ENCODE results near the gene CRYBB3. TPM values are rescaled to one million over a fixed set of nuclear protein-coding genes. Genes with fewer than 3 reads are reported as not detected.

The CRYBB3 gene
- total RNA-seq, 4 donors from 2014 or later: 1.2 TPM; not detected in 3

GRCh38 chr22:25162561-25162960, 37.1 kb upstream of the CRYBB3 start:
- DNase-seq: no peak
- H3K27me3 ChIP-seq: no peaks in the 10 kb centered on the region
- 60 to 80% methylated on average over 1 of the region's 1 CpG for WGBS, 2 donors (ENCODE audit: low coverage in 1 of 2)
- no peak overlapping the region for H3K27ac ChIP-seq
- no peaks in the 10 kb centered on the region for H3K9me3 ChIP-seq
- intact Hi-C loops (cut with DNase I; ENCODE audit: low total_unique reads): no loop called here
- no peaks in the 10 kb centered on the region for H3K4me1 ChIP-seq
- H3K4me3 ChIP-seq: no peak overlapping the region
- TF ChIP-seq POLR2A (IDR thresholded peaks at IDR 0.05): no peak
- in situ Hi-C loops (cut with MboI; ENCODE audit: low pct_ligation_motif_present in 1 of 4, low pct_unique_long_range_greater_than_20kb in 1 of 4, low sequenced_read_pairs in 3 of 4): no loop called here
- no peaks in the 10 kb centered on the region for H3K36me3 ChIP-seq

- DNase-seq: no peak
- no peaks in the 10 kb centered on the region for H3K36me3 ChIP-seq
- no peaks in the 10 kb centered on the region for H3K9me3 ChIP-seq
- intact Hi-C loops (cut with DNase I; ENCODE audit: low total_unique reads) (no loop called here), in situ Hi-C loops (cut with MboI; ENCODE audit: low pct_ligation_motif_present in 1 of 4, low pct_unique_long_range_greater_than_20kb in 1 of 4, low sequenced_read_pairs in 3 of 4) (no loop called here)
- H3K4me1 ChIP-seq: no peaks in the 10 kb centered on the region
- H3K4me3 ChIP-seq: no peak overlapping the region
- H3K27me3 ChIP-seq: no peaks in the 10 kb centered on the region
- TF ChIP-seq CTCF (IDR thresholded peaks at IDR 0.05) (no peak), POLR2A (IDR thresholded peaks at IDR 0.05) (no peak), POLR2AphosphoS5 (IDR thresholded peaks at IDR 0.05) (no peak), EP300 (IDR thresholded peaks at IDR 0.05; ENCODE audit: low read depth) (no peak)
- WGBS, 2 donors (ENCODE audit: low coverage in 1 of 2): 94 to 100% methylated on average over 1 to 10 of the region's 10 CpGs
- peak overlapping the region in 2 of 4 donors; percentile 3 to 55 for H3K27ac ChIP-seq
Observed at GRCh38 chr22:25165785-25166184, 33.9 kb upstream of the CRYBB3 start.

GRCh38 chr22:25166266-25167040, 33.2 kb upstream of the CRYBB3 start:
- Histone ChIP-seq H3K9me3 (no peaks in the 10 kb centered on the region), H3K27ac (no peak overlapping the region), H3K4me3 (no peak overlapping the region), H3K4me1 (no peaks in the 10 kb centered on the region), H3K36me3 (no peaks in the 10 kb centered on the region), H3K27me3 (no peaks in the 10 kb centered on the region)
- TF ChIP-seq POLR2A (IDR thresholded peaks at IDR 0.05) (no peak), EP300 (IDR thresholded peaks at IDR 0.05; ENCODE audit: low read depth) (no peak), CTCF (IDR thresholded peaks at IDR 0.05) (no peak), POLR2AphosphoS5 (IDR thresholded peaks at IDR 0.05) (no peak)
- in situ Hi-C loops (cut with MboI; ENCODE audit: low pct_ligation_motif_present in 1 of 4, low pct_unique_long_range_greater_than_20kb in 1 of 4, low sequenced_read_pairs in 3 of 4) (no loop called here), intact Hi-C loops (cut with DNase I; ENCODE audit: low total_unique reads) (no loop called here)
- no peak for DNase-seq
- 81 to 100% methylated on average over 1 to 9 of the region's 9 CpGs for WGBS, 2 donors (ENCODE audit: low coverage in 1 of 2)

- no peak for DNase-seq
- H3K9me3 ChIP-seq: no peaks in the 10 kb centered on the region
- in situ Hi-C loops (cut with MboI; ENCODE audit: low pct_ligation_motif_present in 1 of 4, low pct_unique_long_range_greater_than_20kb in 1 of 4, low sequenced_read_pairs in 3 of 4): no loop called here
- H3K27me3 ChIP-seq: no peaks in the 10 kb centered on the region
- H3K4me1 ChIP-seq: no peaks in the 10 kb centered on the region
- no peak overlapping the region for H3K27ac ChIP-seq
- TF ChIP-seq POLR2A (IDR thresholded peaks at IDR 0.05): no peak
- no peak for TF ChIP-seq POLR2AphosphoS5 (IDR thresholded peaks at IDR 0.05)
- no peak for TF ChIP-seq EP300 (IDR thresholded peaks at IDR 0.05; ENCODE audit: low read depth)
- no peak for TF ChIP-seq CTCF (IDR thresholded peaks at IDR 0.05)
- no peaks in the 10 kb centered on the region for H3K36me3 ChIP-seq
- 83 to 86% methylated on average over 2 to 7 of the region's 7 CpGs for WGBS, 2 donors (ENCODE audit: low coverage in 1 of 2)
- no peak overlapping the region for H3K4me3 ChIP-seq
- intact Hi-C loops (cut with DNase I; ENCODE audit: low total_unique reads): no loop called here
Observed at GRCh38 chr22:25167082-25167481, 32.6 kb upstream of the CRYBB3 start.

All from transverse colon (tissue), 4 donors.